GM23338 (cell line): ENCODE measurements around the gene AKR1C8.

Experiments
- CREB1 ChIP-seq: fragments of 250-450 bp; sonication (Bioruptor Pico); IDR thresholded peaks from 2 replicates; pipeline ENCODE4 v1.5.0; 2020; ENCODE audit warnings: low read depth, mild to moderate bottlenecking, moderate library complexity
- CTCF ChIP-seq, 2 experiments: fragments of 200-600 bp in 1 of 2; sonication (generic) in 1 of 2; conservative IDR thresholded peaks; 2 replicates each; pipeline versions ENCODE4 v1.5.1 to v1.6.1; 2016 to 2017; ENCODE audit warnings: antibody characterized with exemption in 2 of 2, low read depth in 2 of 2, mild to moderate bottlenecking in 2 of 2, moderate library complexity in 1 of 2
- ETS1 ChIP-seq: IDR thresholded peaks from 2 replicates; pipeline ENCODE4 v1.6.1; 2016; ENCODE audit warnings: antibody characterized with exemption
- EZH2 ChIP-seq: fragments of 200-600 bp; sonication (generic); IDR thresholded peaks from one replicate; pipeline ENCODE4 v1.8.0; 2017; ENCODE audit warnings: antibody characterized with exemption, mild to moderate bottlenecking, low read depth; ENCODE audit not compliant: unreplicated experiment
- EZH2phosphoT487 ChIP-seq: fragments of 200-600 bp; sonication (generic); IDR thresholded peaks from one replicate; pipeline ENCODE4 v1.8.1; 2018; ENCODE audit warnings: antibody characterized with exemption; ENCODE audit not compliant: unreplicated experiment
- NANOG ChIP-seq: IDR thresholded peaks from 2 replicates; pipeline ENCODE4 v1.6.1; 2016; ENCODE audit warnings: antibody characterized with exemption, borderline replicate concordance
- POLR2AphosphoS5 ChIP-seq: IDR thresholded peaks from 2 replicates; pipeline ENCODE4 v1.6.1; 2016; ENCODE audit warnings: antibody characterized with exemption, low read depth
- REST ChIP-seq: IDR thresholded peaks from one replicate; pipeline ENCODE4 v1.6.1; 2018; ENCODE audit warnings: antibody characterized with exemption; ENCODE audit not compliant: unreplicated experiment
- STAT1 ChIP-seq: IDR thresholded peaks from one replicate; pipeline ENCODE4 v1.6.1; 2016; ENCODE audit warnings: antibody characterized with exemption; ENCODE audit not compliant: unreplicated experiment

GRCh38 chr10:5143137-5143536, 41.8 kb downstream of the AKR1C8 start:
- TF ChIP-seq CTCF (conservative IDR thresholded peaks at IDR 0.05; ENCODE audit: low read depth in 2 of 2) (no peak), EZH2 (no peak), POLR2AphosphoS5 (no peak), EZH2phosphoT487 (no peak), ETS1 (no peak), STAT1 (no peak), CREB1 (CRISPR knock-in tag) (no peak), REST (no peak), NANOG (no peak)
